GM12872 (cell line): ENCODE data around the gene SMURF2.

Experiments
- CTCF ChIP-seq: IDR thresholded peaks from 3 replicates; pipeline ENCODE4 v1.5.1; 2011; ENCODE audit warnings: low read depth, mild to moderate bottlenecking, low read length, moderate library complexity; ENCODE audit not compliant: insufficient read depth

SMURF2 gene

GRCh38 chr17:64661976-64662773, at the start of gene SMURF2:
Gene SMURF2, minus strand, starts transcription at chr17:64662307. Its CDS starts 427 bp downstream, at chr17:64661880.
- TF ChIP-seq CTCF = 0 out of 3 replicates have a peak, but pooled peaks have one; percentile 16

GRCh38 chr17:64709481-64709880, 47.4 kb upstream of the SMURF2 start:
- TF ChIP-seq CTCF = no peak

- TF ChIP-seq CTCF = no peak
Measured at GRCh38 chr17:64707050-64707591, 45.0 kb upstream of the SMURF2 start.

- TF ChIP-seq CTCF = no peak
Measured at GRCh38 chr17:64706224-64707049, 44.3 kb upstream of the SMURF2 start.

GRCh38 chr17:64702815-64703214, 40.7 kb upstream of the SMURF2 start:
- no peak for TF ChIP-seq CTCF

GRCh38 chr17:64698725-64699124, 36.6 kb upstream of the SMURF2 start:
- TF ChIP-seq CTCF = no peak

- no peak for TF ChIP-seq CTCF
Measured at GRCh38 chr17:64694207-64694606, 32.1 kb upstream of the SMURF2 start.
